DMS 273 (cell line): ENCODE results near the gene TPX2.

Source experiments
- DNase-seq: peaks from one replicate; lab custom pipeline; 2025; ENCODE audit not compliant: unreplicated experiment; lab: John Stamatoyannopoulos, UW

The TPX2 gene

GRCh38 chr20:31848088-31848999 lies 109.3 kb downstream of the TPX2 start:
- DNase-seq, result no peak

GRCh38 chr20:31849306-31849930 lies 110.3 kb downstream of the TPX2 start:
- peak; percentile 46 for DNase-seq
